GM23338 (cell line): ENCODE results near the gene APOB.

Source experiments
- CTCF ChIP-seq, 2 experiments: fragments of 200-600 bp in 1 of 2; sonication (generic) in 1 of 2; conservative IDR thresholded peaks; 2 replicates each; pipeline versions ENCODE4 v1.5.1 to v1.6.1; 2016 to 2017; ENCODE audit warnings: antibody characterized with exemption in 2 of 2, low read depth in 2 of 2, mild to moderate bottlenecking in 2 of 2, moderate library complexity in 1 of 2
- EZH2phosphoT487 ChIP-seq: fragments of 200-600 bp; sonication (generic); IDR thresholded peaks from one replicate; pipeline ENCODE4 v1.8.1; 2018; ENCODE audit warnings: antibody characterized with exemption; ENCODE audit not compliant: unreplicated experiment
- JUNB ChIP-seq: IDR thresholded peaks from one replicate; pipeline ENCODE4 v1.6.1; 2016; ENCODE audit warnings: antibody characterized with exemption; ENCODE audit not compliant: unreplicated experiment
- POLR2AphosphoS5 ChIP-seq: IDR thresholded peaks from 2 replicates; pipeline ENCODE4 v1.6.1; 2016; ENCODE audit warnings: antibody characterized with exemption, low read depth

GRCh38 chr2:20986024-20986939 is 57.6 kb downstream of the APOB start:
- no peak for TF ChIP-seq CTCF (conservative IDR thresholded peaks at IDR 0.05; ENCODE audit: low read depth in 2 of 2)
- no peak for TF ChIP-seq POLR2AphosphoS5
- no peak for TF ChIP-seq JUNB
- no peak for TF ChIP-seq EZH2phosphoT487
